Head of caudate nucleus (tissue), 42 donors: ENCODE data around the gene ERGIC3.
"Not testable (repeated sequence)": the region's sequence is repeated elsewhere in the genome, so short reads cannot be mapped to it uniquely, and the experiment has no call there.

ENCODE experiments used
- DNase-seq, 42 donors: peaks; one replicate each; pipeline versions ENCODE4 v3.0.0 to v3.0.0-alpha.2; 2020 to 2021; ENCODE audit warnings: mixed read lengths in 7 of 42
- intact Hi-C: fragments of 100-400 bp; cut with DNase I; formaldehyde crosslinking; loops from one replicate; pipeline ENCODE4 v1.15.0; 2022

ERGIC3 gene

DNA sequence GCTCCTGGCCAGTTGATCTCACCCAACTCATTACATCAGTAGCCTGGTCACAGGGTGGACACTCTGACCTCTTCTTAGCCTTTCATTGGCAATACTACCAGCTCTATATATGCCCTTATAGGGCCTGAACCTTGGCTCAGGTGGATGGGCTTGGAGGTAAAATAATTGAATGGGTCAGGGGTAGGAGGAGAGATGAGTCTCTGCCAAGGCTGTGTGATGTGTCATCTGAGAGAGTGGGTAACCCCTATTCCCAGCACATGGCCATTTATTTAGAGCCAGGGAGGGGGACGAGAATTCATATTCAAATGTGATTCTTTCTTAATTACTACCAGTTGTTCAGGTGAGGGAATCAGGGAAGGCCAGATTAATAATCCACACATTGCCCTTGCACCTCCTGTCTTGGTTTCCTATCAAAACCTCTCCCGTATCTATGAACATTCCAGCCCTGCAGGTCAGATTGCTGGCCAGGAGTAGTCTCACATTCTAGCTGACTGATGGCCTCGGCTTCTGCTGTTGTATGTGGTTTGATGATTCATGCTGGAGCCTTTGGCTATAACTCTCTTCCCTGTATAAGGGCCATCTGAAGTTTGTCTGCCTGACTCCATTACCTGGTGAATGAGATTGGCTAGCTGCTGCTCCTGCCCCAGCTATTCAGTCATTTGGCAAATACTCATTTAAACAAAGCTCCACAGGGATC lies 25.8 kb upstream of the ERGIC3 start:
- no peak for DNase-seq
- intact Hi-C loops, result no loop called here

DNA sequence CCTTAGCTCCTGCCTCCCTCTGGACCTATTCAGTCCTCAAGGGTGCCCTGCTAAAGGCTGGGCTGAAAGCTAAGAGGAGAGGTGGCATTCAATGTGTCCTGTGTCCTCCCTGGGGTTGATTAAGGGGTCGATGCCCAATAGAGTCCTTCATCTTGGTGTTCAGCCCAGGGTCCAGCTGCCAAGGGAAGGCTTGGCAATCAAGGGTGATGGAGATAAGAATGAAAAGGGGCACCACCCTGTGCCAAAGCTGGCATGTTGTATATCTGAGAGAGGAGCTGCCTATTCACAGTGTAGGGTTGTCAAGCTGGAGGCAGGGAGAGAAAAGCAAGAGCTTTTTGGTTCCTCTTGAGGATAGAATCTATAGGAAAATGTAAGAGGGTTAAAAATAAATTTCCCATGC lies 24.8 kb upstream of the ERGIC3 start:
- intact Hi-C loops, result no loop called here
- no peak for DNase-seq

DNA sequence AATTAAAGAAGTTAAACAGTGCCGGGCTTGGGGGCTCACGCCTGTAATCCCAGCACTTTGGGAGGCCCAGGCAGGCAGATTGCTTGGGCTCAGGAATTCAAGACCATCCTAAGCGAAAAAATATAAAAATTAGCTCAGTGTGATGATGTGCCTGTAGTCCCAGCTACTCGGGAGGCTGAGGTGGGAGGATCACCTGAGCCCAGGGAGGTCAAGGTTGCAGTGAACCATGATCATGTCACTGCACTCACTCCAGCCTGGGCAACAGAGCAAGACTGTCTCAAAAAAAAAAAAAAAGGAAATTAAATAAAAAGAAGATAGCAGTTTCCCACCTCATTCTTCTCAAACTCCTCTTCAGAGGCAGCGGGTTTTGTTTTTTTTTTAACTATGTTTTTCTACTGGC lies 24.1 kb upstream of the ERGIC3 start:
- DNase-seq, intact Hi-C loops: not testable (repeated sequence)

DNA sequence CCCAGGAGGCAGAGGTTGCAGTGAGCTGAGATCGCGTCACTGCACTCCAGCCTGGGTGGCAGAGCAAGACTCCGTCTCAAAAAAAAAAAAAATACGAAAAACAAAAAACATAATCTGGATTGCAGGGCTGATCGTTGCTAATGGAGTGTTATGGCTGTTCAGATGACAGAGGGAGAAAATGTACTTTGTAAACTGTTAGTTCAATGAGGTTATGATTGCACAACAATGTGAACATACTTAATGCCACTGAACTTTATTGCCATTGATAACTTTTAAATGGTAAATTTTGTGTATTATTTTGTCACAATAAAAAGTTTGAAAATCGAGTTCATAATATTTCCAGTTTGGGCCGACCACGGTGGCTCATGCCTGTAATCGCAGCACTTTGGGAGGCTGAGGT lies 22.9 kb upstream of the ERGIC3 start:
- intact Hi-C loops, result no loop called here
- no peak for DNase-seq

DNA sequence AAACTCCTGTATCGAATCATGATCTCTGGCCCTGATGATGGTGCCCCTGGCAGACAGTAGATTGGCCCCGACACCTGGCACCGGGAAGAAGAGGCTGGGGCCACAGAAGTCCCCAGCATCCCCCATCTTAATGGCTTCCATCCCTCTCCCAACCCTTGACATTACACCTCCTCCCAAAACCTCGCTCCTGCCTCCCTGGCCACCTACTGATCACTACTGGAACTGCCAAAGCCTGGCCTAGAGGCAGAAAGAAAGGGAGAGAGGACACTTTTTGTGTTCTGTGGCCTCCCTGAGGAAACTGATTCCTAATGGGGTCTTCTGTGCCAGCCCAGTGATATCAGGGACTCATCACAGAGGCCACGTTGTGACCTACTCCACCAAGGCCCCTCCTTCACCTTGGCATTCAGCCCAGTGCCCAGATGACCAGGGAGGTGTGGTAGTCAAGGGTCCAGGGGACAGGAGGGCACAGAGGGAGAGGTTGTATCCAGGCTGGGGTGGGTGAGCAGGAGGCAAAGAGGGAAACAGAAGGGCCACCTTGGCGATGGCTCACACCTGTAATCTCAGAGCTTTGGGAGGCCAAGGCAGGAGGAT lies 18.5 kb upstream of the ERGIC3 start:
- DNase-seq, result no peak
- intact Hi-C loops, result no loop called here

DNA sequence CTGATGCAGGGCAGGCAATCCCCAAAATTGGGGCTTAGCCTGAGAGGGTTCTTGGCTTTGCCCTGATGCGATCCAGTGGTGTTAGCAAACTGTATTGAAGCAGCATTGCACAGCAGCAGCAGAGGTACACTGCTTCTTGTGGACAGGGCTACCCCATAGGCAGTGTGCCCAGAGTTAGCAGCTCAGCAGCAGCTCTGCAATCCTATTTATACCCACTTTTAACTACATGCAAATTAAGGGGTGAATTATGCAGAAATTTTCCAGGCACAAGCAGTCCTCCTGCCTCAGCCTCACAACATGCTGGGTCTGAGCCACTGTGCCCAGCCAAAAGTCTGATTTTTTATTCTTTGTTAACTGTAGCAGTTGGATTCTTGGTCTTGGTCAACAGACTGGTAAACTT lies 16.2 kb upstream of the ERGIC3 start:
- no peak for DNase-seq
- intact Hi-C loops, result no loop called here

DNA sequence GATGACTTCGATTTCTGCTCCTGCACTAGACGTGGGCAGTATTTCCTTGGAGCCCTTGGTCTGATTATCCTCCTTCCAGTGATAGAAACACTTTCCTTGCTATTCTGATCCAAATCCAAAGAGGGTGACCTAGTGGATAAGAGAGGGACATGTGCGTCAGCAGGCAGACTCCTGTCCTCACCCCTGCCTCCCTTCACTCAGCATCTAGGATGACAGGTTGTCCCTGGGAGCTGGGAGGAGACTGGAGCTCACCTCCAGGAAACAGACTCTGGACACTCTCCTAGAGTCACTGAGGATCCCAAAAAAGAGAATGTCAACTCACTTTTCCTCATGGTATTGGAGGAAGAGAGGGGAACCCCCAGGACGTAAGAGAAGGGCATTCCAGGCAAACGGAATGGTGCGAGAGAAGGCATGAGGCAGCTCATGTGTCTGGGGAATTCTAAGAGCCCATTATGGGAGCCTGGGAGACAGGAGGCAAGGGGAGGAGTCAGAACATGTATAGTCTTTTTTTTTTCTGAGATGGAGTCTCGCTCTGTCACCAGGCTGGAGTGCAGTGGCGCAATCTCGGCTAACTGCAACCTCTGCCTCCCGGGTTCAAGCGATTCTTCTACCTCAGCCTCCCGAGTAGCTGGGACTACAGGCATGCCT lies 14.6 kb upstream of the ERGIC3 start:
- intact Hi-C loops, result no loop called here
- no peak for DNase-seq

DNA sequence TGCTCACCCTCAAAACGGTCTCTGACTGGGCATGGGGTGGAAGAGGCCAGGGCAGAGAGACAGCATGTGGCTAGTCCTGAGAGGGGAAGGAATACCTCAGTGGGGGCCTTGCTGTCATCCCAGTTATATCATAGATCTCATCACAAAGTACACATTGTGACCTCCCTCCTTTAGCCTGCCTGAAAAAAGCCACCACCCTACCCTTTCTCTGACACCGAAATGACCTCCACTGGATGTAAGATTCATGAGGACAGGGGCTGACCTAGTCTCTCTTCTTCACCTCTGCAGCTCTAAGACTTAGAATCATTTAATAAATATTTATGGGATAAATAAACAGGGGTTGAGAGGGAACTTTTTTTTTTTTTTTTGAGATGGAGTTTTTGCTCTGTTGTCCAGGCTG lies 12.3 kb upstream of the ERGIC3 start, which contains the start of gene C20orf173:
TSS of gene C20orf173 (minus strand) at position 101 of the 400 bp plus-strand sequence. CDS start 279 bp downstream, outside the sequence.
- intact Hi-C loops, result no loop called here
- DNase-seq, result no peak

DNA sequence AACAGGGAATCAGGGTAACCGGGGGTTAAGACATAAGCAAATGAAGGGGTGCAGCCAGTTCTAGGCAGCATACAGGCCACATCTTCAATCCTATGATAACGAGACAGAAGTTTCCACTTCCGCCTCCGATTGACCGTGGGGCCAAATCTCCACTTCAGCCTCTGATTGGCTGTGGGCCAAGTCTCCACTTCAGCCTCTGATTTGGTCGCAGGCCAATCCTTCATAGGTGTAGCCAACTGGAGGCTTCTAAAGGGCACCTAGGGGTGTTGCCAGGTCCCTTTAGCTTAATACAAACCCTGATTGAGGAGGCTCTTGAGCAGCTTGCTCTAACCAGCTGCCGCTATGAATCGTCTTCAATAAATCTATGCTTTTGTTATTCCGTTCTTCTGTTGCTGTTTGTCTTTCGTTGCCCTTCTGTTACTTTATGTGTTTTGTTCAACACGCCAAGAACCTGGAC lies 2.1 kb upstream of the ERGIC3 start:
- peak in 2 of 42 donors; percentile 6 to 30 for DNase-seq
- intact Hi-C loops, result no loop called here

DNA sequence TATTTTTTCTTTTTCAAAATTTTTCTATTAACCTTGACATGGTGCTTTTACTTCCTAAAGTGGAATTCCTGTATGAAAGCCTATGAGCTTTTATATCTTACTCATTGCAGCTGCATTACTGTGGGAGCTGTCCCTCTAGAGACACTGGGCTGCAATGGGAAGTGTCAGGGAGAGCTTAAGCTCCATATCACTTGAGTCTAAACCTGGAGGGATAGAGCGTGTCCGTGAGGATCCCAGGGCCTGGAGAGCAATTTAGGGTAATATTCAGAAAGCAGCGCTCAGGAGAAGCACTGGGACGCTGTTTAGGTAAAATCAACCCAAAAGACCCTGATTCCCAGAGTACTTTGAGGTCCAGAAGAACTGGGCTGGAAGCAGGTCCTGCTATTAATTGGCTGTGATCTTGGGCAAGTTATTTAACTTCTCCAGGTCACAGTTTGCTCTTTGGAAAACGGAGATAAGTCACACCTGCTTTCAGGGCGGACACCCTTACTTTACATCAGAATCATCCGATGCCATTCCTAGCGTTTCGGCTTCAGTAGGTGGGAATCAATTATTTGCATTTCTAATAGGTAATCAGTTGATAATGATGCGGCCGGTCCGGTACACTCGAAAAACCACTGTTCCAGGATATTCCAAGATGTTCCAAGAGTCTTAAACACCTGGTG lies 628 bp upstream of the ERGIC3 start:
- intact Hi-C loops, result no loop called here
- DNase-seq, result no peak

DNA sequence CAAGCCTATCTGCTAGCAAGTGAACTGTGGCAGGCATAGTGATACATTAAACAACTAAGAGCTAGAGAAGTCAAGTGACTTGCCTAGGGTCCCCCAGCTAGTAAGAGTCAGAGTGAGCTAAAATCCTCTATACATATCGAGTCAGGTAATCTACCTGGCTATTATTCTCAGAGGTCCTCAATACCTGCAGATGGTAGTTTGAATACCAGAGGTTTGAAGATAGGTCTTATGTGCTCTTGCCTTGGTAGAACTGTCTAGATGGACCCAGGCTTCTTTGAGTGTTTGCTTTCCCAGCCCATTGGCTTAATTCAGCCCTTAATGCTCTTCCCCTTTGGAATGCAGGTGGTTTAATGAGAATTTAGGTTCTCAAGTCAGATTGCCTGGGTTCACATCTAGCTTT lies 1.1 kb downstream of the ERGIC3 start:
- intact Hi-C loops, result no loop called here

DNA sequence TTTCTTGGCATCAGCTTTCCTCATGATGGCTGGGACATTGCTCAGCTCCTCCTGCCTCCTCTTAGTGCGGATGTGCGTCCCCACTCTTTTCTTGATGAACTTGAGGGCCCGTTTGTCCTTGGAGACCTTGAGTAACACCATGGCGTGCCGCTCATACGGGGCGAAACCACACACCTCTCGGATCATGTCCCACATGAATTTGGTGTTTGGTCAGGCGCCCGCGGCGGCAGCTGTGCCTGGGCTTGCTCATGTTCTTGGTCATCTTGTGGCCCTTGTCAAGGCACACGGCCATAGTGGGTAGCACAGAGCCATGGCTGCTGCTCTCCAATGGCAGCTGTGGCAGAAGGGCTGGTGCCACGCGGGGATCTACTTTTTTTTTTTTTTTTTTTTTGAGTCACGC lies 2.6 kb downstream of the ERGIC3 start:
- DNase-seq, result no peak
- intact Hi-C loops, result no loop called here

More for the DNA sequence above, 1.1 kb downstream of the ERGIC3 start:
- no peak for DNase-seq

DNA sequence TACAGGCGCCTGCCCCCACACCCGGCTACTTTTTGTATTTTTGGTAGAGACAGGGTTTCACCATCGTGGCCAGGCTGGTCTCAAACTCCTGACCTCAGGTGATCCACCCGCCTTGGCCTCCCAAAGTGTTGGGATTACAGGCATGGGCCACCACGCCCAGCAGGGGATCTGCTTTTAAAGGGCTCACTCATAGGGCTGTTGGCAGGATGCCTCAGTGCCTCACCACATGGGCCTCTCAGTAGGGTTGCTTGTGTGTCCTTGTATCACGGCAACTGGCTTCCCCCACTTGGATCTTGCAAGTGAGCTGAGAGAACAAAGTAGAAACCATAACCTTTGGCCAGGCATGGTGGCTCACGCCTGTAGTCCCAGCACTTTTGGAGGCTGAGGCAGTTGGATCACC lies 3.1 kb downstream of the ERGIC3 start:
- DNase-seq, intact Hi-C loops: not testable (repeated sequence)

DNA sequence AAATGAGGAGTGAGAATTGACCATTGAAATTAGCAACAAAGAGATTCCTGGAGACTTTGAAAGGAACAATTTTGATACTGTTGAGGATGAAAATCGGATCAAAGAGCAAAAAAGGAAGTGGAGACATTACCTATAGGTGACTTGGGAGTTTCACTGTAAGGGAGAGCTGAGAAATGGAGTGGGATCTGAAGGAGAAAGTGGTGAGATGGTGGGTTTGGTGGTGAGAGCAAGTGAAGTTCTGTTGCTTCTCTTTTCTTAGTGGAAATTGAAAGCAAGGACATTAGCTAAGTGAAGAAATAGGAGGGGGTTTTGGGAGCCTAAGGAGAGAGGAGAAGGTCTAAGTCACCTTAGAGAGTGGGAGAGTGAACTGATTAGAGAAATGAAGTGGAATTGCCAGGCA lies 4.2 kb downstream of the ERGIC3 start:
- no peak for DNase-seq
- intact Hi-C loops, result no loop called here

DNA sequence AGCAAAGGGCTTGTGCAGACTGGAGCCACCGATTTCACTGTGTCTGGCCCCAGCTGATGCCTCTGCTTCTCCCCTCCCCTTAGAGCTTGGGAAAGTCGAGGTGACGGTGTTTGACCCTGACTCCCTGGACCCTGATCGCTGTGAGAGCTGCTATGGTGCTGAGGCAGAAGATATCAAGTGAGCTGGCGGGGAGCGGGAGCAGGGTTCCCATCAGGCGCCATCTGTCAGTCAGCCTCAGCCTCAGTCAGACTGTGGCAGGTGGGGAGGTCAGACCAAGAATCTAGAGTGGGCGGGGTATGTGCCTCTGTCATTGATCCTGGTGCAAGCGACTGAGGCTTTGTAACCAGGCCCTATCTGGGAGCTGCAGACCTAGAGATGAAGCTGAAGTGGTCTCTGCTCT lies 5.5 kb downstream of the ERGIC3 start:
- no peak for DNase-seq
- intact Hi-C loops, result no loop called here

DNA sequence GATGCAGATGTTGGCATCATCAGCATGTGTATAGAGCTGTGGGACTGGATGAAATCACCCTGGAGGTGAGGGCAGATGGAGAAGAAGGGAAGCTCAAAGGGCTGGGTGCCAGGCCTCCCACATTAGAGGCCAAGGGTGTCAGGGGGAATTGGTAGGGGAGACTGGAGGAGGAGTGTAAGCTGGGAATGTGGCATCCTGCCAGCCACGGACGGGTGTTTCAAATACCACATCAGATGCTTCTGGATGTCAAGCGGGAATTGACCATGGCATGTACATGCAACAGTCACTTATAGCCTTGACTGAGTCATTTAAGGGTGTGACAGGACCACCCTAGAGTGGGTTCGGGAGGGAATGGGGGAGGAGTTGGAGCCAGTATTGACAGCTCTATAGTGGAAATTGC lies 9.6 kb downstream of the ERGIC3 start:
- no peak for DNase-seq
- intact Hi-C loops, result no loop called here

DNA sequence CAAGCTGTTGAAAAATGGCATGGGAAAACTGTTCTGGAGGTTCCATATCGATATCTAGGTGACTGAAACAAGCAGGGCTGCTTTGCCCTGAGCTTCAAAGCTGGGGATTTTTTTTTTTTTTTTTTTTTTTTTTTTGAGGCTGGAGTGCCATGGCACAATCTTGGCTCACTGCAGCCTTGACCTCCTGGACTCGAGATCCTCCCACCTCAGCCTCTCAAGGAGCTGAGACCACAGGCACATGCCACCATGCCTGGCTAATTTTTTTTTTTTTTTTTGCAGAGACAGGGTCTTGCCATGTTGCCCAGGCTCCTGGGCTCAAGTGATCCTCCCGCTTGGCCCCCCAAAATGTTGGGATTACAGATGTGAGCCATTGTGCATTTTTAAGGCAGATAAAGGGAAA lies 11.0 kb downstream of the ERGIC3 start:
- intact Hi-C loops, result no loop called here

DNA sequence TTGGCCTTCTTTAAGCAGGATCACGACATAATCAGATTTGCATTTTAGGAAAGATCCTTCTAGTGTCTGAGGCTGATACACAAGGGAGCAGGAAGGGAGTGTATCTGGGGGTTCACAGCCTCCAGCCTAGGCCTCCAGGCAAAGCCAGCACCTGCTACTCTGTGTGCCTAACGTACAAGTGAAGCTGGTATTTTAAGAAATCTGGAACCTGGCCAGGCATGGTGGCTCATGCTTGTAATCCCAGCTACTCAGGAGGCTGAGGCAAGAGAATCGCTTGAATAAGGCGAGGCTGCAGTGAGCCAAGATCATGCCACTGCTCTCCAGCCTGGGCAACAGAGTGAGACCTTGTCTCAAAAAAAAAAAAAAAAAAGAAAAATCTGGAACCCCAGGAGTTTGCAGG lies 13.6 kb downstream of the ERGIC3 start:
- DNase-seq, intact Hi-C loops: not testable (repeated sequence)

More for the DNA sequence above, 11.0 kb downstream of the ERGIC3 start:
- DNase-seq, result no peak

DNA sequence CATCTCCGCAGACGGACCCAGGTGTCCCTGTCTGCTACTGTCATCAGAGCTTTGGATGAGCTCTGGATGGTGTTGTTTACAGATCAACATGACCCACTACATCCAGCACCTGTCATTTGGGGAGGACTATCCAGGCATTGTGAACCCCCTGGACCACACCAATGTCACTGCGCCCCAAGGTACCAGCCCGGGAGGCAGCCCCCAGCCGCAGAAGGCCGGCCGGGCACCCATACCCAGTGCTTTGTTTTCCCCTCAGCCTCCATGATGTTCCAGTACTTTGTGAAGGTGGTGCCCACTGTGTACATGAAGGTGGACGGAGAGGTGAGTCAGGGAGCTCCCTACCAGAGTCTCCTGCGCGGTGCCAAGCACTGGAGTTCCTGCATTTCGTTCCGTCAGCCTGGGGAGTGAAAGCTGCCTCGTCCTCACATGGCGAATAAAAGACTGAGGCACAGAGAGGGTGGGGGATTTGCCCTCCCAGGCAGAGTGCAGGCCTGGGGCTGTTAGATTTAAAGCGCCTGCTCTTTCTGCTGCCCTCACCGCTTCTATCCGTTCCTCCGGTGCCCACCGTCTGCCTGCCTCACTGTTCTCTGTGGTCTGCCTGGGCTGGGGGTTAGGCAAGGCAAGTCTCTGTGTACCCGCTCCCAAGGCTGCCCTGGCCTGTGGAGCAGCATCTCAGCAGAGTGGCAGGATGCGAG lies 14.2 kb downstream of the ERGIC3 start:
- DNase-seq, result no peak
- intact Hi-C loops, result no loop called here
